ENCODE results near the gene CAVIN3. TPM values are rescaled to one million over a fixed set of nuclear protein-coding genes. Genes with fewer than 3 reads are reported as not detected.

CAVIN3 gene
- total RNA-seq, 1 donor from 2014 or later = 7.3 TPM

DNA sequence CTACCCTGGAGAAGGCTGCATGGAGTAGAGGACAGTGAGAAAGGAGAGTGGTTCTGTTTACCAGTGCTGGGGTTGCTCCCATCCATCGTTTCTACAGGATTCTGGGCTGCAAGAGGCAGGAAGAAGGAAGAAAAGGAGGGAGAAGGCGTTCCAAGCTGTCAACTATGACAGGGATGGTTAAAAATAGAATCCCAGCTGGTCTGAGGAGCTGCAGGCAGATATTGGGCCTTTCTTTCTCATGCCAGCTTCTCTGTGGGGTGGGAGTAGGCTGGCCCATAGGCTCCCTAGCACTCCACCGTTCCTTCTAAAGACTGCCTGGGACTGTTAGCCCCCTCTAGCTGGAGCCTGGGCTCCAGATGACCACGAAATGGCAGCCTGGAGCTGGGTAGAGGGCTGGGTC lies 47.1 kb downstream of the CAVIN3 start:
- no peak for FAIRE-seq
- DNase-seq (ENCODE audit: low spot score in 2 of 2) = no peak

GRCh38 chr11:6271598-6271997 lies 48.7 kb downstream of the CAVIN3 start:
- FAIRE-seq (no peak), DNase-seq (ENCODE audit: low spot score in 2 of 2) (no peak)

DNA sequence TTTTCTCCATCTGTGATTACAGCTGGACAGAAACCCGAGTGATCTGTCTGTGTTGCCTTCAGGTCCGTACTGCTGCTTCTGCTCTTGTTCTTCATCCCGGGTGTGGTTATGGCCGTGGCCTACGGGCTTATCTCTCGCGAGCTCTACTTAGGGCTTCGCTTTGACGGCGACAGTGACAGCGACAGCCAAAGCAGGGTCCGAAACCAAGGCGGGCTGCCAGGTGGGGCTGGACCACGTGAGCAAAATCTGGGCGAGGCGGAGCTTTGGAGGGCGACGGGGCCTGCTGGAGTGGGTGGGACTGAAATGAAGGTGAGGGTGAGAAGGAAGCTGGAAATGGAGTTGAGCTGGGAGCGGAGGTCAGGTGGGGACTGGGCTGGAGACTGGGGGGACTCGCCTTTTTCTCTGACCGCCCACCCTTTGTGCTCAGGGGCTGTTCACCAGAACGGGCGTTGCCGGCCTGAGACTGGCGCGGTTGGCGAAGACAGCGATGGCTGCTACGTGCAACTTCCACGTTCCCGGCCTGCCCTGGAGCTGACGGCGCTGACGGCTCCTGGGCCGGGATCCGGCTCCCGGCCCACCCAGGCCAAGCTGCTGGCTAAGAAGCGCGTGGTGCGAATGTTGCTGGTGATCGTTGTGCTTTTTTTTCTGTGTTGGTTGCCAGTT lies 49.6 kb downstream of the CAVIN3 start:
- FAIRE-seq (no peak), DNase-seq (ENCODE audit: low spot score in 2 of 2) (no peak)

DNA sequence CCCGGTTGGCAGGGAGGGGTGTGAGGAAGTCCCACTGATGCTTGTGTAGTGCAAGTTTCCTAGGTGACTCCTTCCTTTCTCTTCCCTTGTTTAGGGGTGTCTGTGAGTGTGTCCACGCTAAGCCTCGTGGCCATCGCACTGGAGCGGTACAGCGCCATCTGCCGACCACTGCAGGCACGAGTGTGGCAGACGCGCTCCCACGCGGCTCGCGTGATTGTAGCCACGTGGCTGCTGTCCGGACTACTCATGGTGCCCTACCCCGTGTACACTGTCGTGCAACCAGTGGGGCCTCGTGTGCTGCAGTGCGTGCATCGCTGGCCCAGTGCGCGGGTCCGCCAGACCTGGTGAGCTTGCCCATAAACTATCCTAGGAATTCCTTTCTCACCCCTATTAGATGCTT lies 50.3 kb downstream of the CAVIN3 start:
- DNase-seq (ENCODE audit: low spot score in 2 of 2) (no peak), FAIRE-seq (no peak)

Other genes with a start within 250 kb of the CAVIN3 start
- gene OR56B4, start 212.8 kb downstream of the CAVIN3 start, total RNA-seq = not detected
- not detected for gene OR52B2, start 150.2 kb downstream of the CAVIN3 start, total RNA-seq
- not detected for gene OR52W1, start 121.3 kb downstream of the CAVIN3 start, total RNA-seq
- not detected for gene C11orf42, start 114.9 kb downstream of the CAVIN3 start, total RNA-seq
- gene FHIP1B, start 85.9 kb downstream of the CAVIN3 start, total RNA-seq = 19.6 TPM
- 0.41 TPM for gene CNGA4, start 81.4 kb downstream of the CAVIN3 start, total RNA-seq
- gene CCKBR, start 60.7 kb downstream of the CAVIN3 start, total RNA-seq = 5.7 TPM
- gene SMPD1, start 70.0 kb upstream of the CAVIN3 start, total RNA-seq = 10.2 TPM
- 293 TPM for gene APBB1, start 98.6 kb upstream of the CAVIN3 start, total RNA-seq
- 0.82 TPM for gene HPX, start 120.5 kb upstream of the CAVIN3 start, total RNA-seq
- gene TRIM3, start 153.4 kb upstream of the CAVIN3 start, total RNA-seq = 40.4 TPM
- gene ARFIP2, start 160.8 kb upstream of the CAVIN3 start, total RNA-seq = 25.3 TPM
- 21.2 TPM for gene TIMM10B, start 161.0 kb upstream of the CAVIN3 start, total RNA-seq
- gene DNHD1, start 176.8 kb upstream of the CAVIN3 start, total RNA-seq = 2.4 TPM